DMS53 (cell line): ENCODE results near the gene MTHFSD.

Source experiments
- DNase-seq: peaks from one replicate; lab custom pipeline; 2025; lab: John Stamatoyannopoulos, UW

MTHFSD gene

GRCh38 chr16:86550281-86550680 is 4.8 kb downstream of the MTHFSD start:
- DNase-seq, result no peak

- no peak for DNase-seq
These were observed 5.2 kb downstream of the MTHFSD start for GRCh38 chr16:86549893-86550190.

GRCh38 chr16:86549076-86549892 is 5.8 kb downstream of the MTHFSD start:
- DNase-seq, result no peak

GRCh38 chr16:86547286-86547685 is 7.7 kb downstream of the MTHFSD start:
- DNase-seq, result no peak

GRCh38 chr16:86546638-86547013 is 8.4 kb downstream of the MTHFSD start:
- DNase-seq, result no peak

DNA sequence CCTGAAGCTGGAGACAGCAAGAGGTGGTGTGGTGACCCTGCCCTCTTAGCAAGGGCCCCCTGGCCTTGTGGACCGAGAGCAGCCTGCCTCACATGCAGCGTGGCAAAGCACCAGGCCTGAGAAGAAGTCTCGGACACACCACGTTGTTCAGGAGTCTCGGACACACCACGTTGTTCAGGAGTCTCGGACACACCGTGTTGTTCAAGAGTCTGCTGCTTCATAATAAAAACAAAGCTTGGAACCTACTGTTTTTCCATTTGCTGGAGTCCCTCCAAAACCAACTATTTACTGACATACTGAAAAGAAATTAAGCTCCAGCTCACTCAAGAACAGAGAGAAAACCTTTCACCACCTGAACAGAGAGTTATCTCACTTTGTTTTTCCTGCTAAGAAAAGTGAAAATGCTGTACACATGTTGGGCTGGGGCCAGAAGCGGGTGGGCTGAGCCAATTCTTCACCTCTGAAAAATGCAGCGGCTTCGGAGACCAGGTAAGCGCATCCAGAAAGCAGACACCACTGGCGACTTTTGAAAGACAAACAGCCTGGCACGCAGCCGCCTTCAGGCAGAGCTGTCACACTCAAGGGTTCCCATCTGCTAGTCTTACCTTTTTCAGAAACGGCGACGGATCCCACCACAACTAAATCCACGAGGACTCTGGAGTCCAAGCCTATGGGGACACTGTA is 8.9 kb downstream of the MTHFSD start:
- DNase-seq, result no peak

- no peak for DNase-seq
These were observed 9.6 kb downstream of the MTHFSD start for GRCh38 chr16:86545481-86545880.

DNA sequence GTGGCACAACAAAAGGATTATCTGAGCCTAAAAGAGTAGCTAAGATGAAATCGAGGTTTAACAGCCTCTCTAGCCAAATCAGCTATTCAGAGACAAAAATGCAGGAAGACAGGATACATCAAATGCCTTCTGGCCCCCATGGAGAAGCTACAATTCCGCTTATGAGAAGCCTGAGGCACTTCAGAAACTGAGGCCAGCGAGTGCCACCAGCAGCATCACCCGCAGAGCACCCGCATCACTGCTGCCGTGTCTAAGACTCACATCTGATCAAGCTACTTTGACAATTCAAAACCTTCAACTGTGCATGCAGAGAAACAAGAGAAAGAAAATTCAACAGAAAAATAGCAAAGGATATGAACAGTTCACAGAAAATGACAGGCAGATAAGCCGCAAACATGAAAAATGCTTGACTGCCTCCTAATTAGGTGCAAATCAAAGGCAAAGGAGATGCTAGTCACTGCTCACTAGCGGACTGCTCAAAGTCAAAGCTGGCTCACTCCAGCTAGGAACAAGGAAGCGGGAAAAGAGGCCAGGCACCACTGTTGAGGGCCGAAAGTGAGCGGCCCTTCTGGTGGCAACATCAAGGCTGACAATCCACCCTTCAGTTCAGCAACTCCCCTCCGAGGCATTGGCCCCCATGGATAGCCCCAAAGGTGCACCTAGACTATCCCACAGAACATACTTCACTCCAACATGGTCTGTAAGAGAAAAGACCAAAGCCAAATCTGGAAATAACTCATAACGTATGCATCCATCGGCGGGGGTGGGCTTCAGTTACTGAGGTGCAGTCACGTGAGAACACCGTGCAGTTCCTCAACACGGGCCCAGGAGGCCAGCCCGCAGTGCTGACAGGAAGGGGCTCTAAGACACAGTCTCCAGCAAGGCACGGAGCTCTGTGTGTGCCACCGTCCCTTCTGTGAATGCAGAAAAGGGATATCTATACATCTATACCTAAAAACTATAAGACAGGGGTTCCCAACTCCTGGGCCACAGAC is 12.0 kb downstream of the MTHFSD start:
- no peak for DNase-seq

DNA sequence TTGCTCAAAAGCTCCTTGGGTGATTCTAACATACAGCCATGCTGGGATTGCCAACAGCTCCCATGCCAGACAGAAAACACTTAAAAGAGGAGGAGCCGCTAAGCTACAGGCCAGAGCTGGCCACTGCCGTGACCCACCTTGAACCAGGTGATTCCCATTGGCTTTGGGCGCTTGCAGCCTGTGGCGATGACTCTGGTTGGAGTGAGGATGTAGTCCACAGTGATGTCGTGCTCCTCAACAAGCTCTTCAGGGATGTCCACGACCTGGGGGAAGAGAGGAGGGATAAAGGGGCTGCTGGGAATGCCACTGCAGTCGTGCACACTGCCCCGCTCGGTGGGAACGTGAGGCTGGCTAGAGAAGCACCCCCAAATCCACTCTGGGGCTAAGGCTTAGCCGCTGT is 13.5 kb downstream of the MTHFSD start:
- no peak for DNase-seq

DNA sequence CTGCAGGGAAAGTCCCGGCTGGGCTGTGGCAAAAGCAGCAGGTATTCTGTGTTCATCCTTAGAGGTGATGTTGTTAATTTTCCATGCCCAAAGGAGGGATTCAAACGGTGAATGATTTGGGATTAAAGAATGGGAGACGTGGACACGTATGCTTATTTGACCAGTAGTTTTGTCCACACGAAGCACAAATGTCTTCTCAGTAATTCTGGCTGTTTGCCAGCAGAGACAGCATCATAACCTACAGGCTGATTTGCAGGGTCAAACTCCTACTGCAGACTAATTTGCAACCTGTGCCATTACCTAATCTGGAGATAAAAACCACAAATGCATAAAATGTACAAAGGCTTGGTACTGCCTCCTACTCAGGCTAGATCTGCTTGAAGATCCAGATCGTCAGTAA is 14.1 kb downstream of the MTHFSD start:
- DNase-seq, result no peak

GRCh38 chr16:86538196-86538780 is 16.7 kb downstream of the MTHFSD start:
- no peak for DNase-seq

GRCh38 chr16:86537486-86537885 is 17.5 kb downstream of the MTHFSD start:
- DNase-seq, result no peak

- no peak for DNase-seq
These were observed 18.4 kb downstream of the MTHFSD start for GRCh38 chr16:86536621-86537020.

DNA sequence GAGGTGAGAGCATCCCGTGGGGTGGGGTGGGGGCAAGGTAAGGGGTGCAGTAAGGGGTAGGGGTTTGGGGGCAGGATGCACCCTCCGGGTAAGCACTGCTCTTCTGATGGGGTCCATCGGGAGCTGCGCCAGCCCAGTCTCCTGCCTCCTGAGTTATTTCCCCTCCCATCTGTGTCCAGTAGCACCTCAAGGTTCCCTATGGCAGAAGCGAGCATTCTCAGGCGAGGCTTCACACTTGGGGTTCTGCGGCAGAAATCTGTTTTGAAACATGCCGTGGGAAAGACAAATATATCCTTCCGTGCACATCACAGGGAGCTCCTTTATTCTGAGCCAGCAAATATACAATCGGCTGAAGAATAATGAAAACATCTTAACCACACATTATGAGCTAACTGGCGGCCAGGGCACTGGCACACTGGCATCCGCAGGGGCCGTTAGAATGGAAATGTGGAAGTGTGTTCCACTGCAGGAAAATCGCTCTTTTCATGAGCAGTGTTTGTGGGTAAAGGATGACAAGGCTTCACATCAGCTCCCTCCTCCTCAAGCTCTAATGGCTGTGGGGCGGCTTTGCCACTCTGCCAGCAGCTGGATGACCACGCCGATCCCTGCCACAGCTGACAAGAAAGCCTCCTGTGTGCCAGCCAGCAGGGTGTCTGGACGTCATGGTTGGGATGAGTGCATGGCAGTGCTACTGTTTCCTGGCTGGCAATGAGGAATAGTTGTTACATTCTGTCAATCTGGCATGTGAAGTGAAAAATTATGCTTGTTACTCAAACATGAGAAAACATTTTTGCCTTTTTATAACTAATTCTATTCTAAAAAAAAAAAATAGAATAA is 20.0 kb downstream of the MTHFSD start:
- DNase-seq, result no peak

GRCh38 chr16:86533767-86534351 is 21.2 kb downstream of the MTHFSD start:
- DNase-seq, result no peak

DNA sequence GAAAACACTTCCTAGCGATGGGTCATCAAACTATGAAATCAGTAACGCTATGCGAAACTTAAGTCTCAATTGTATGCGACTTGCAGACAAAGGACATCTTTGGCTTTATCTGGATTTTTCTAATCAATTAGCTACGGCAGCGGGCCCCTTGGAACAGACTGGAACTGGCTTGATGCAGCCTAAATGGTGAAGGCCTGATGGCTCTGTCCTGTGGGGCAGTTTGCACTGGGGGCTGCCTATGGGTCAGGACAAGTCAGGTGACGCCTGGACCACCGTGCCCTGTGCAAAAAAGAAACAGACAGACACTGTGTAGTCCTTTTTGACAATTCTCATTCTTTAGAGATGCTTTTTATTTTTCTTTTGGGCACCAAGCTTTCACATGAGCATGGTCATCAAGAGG is 22.0 kb downstream of the MTHFSD start:
- DNase-seq, result no peak

GRCh38 chr16:86532526-86532815 is 22.6 kb downstream of the MTHFSD start:
- DNase-seq, result no peak

GRCh38 chr16:86531641-86532525 is 23.2 kb downstream of the MTHFSD start:
- DNase-seq, result no peak

GRCh38 chr16:86531191-86531545 is 23.9 kb downstream of the MTHFSD start:
- no peak for DNase-seq
